GM23338 (cell line): ENCODE measurements around the gene PDE7B. TPM values are rescaled to one million over a fixed set of nuclear protein-coding genes. Genes with fewer than 3 reads are reported as not detected.

ENCODE experiments used
- ATAC-seq: fragments of 200-7000 bp; cut with Tn5 transposase; 3 replicates; pipeline ENCODE4 v1.9.1; 2020
- DNase-seq: peaks from one replicate; pipeline ENCODE4 v3.0.0-alpha.2; 2015; ENCODE audit warnings: low spot score
- H2AFZ ChIP-seq: fragments of 200-600 bp; sonication (generic); 2 replicates; pipeline ENCODE4 v1.8.0; 2016; ENCODE audit warnings: antibody characterized with exemption, mild to moderate bottlenecking, moderate library complexity
- H3F3A ChIP-seq: fragments of 200-600 bp; sonication (generic); replicated peaks from 2 replicates; pipeline ENCODE4 v1.8.0; 2017; ENCODE audit warnings: antibody characterized with exemption, mixed run types, low read depth
- H3K27ac ChIP-seq: fragments of 200-600 bp; sonication (generic); 2 replicates; pipeline ENCODE4 v1.6.1; 2016; ENCODE audit warnings: low read depth
- H3K27me3 ChIP-seq: fragments of 200-600 bp; sonication (generic); 2 replicates; pipeline ENCODE4 v1.8.0; 2016; ENCODE audit warnings: mild to moderate bottlenecking, mixed run types, moderate library complexity; ENCODE audit not compliant: insufficient read depth
- H3K36me3 ChIP-seq: fragments of 200-600 bp; sonication (generic); 2 replicates; pipeline ENCODE4 v1.8.0; 2016; ENCODE audit warnings: mild to moderate bottlenecking; ENCODE audit not compliant: insufficient read depth
- H3K4me1 ChIP-seq: fragments of 200-600 bp; sonication (generic); 2 replicates; pipeline ENCODE4 v1.8.0; 2016; ENCODE audit warnings: mild to moderate bottlenecking, moderate library complexity; ENCODE audit not compliant: insufficient read depth
- H3K4me2 ChIP-seq: fragments of 200-600 bp; sonication (generic); 2 replicates; pipeline ENCODE4 v1.7.1; 2017; ENCODE audit warnings: mixed run types
- H3K4me3 ChIP-seq: fragments of 200-600 bp; sonication (generic); 2 replicates; pipeline ENCODE4 v1.6.1; 2016; ENCODE audit warnings: mixed run types
- H3K79me2 ChIP-seq: fragments of 200-600 bp; sonication (generic); replicated peaks from 2 replicates; pipeline ENCODE4 v1.8.0; 2017; ENCODE audit warnings: mild to moderate bottlenecking; ENCODE audit not compliant: insufficient read depth
- H3K9me2 ChIP-seq: fragments of 200-600 bp; sonication (generic); 2 replicates; pipeline ENCODE4 v1.8.0; 2017; ENCODE audit not compliant: insufficient read depth
- H4K20me1 ChIP-seq: fragments of 200-600 bp; sonication (generic); replicated peaks from 2 replicates; pipeline ENCODE4 v1.8.0; 2017; ENCODE audit warnings: mild to moderate bottlenecking; ENCODE audit not compliant: insufficient read depth
- H3K27ac Mint-ChIP-seq: 2 replicates; pipeline ENCODE4 v1.8.0; 2020; ENCODE audit warnings: inconsistent platforms, mild to moderate bottlenecking, moderate library complexity, mixed read lengths
- H3K27me3 Mint-ChIP-seq: 3 replicates; pipeline ENCODE4 v1.8.0; 2022; ENCODE audit warnings: low read depth, mild to moderate bottlenecking, moderate library complexity, mixed read lengths, inconsistent platforms; ENCODE audit not compliant: insufficient read depth, poor library complexity
- H3K36me3 Mint-ChIP-seq: 3 replicates; pipeline ENCODE4 v1.8.0; 2021; ENCODE audit warnings: low read depth, mild to moderate bottlenecking, inconsistent platforms, moderate library complexity, mixed read lengths
- H3K4me1 Mint-ChIP-seq: 3 replicates; pipeline ENCODE4 v1.8.0; 2020; ENCODE audit warnings: mild to moderate bottlenecking, inconsistent platforms, mixed read lengths
- H3K4me3 Mint-ChIP-seq: 3 replicates; pipeline ENCODE4 v1.8.0; 2021; ENCODE audit warnings: moderate library complexity, mild to moderate bottlenecking, inconsistent platforms, mixed read lengths
- H3K9me3 Mint-ChIP-seq: 3 replicates; pipeline ENCODE4 v1.8.0; 2020; ENCODE audit warnings: moderate library complexity, mild to moderate bottlenecking, inconsistent platforms, mixed read lengths
- EZH2phosphoT487 ChIP-seq: fragments of 200-600 bp; sonication (generic); IDR thresholded peaks from one replicate; pipeline ENCODE4 v1.8.1; 2018; ENCODE audit warnings: antibody characterized with exemption; ENCODE audit not compliant: unreplicated experiment
- JUNB ChIP-seq: IDR thresholded peaks from one replicate; pipeline ENCODE4 v1.6.1; 2016; ENCODE audit warnings: antibody characterized with exemption; ENCODE audit not compliant: unreplicated experiment
- NANOG ChIP-seq: IDR thresholded peaks from 2 replicates; pipeline ENCODE4 v1.6.1; 2016; ENCODE audit warnings: antibody characterized with exemption, borderline replicate concordance
- POLR2AphosphoS5 ChIP-seq: IDR thresholded peaks from 2 replicates; pipeline ENCODE4 v1.6.1; 2016; ENCODE audit warnings: antibody characterized with exemption, low read depth
- STAT1 ChIP-seq: IDR thresholded peaks from one replicate; pipeline ENCODE4 v1.6.1; 2016; ENCODE audit warnings: antibody characterized with exemption; ENCODE audit not compliant: unreplicated experiment
- ZNF114 ChIP-seq: fragments of 250-450 bp; sonication (Bioruptor Pico); IDR thresholded peaks from 2 replicates; pipeline ENCODE4 v1.5.0; 2020; ENCODE audit warnings: mild to moderate bottlenecking, moderate library complexity
- ZNF331 ChIP-seq: fragments of 250-450 bp; sonication (Bioruptor Pico); IDR thresholded peaks from 2 replicates; pipeline ENCODE4 v1.5.0; 2020; ENCODE audit warnings: low read depth, mild to moderate bottlenecking, moderate library complexity
- ZNF462 ChIP-seq: fragments of 250-450 bp; sonication (Bioruptor Pico); IDR thresholded peaks from 2 replicates; pipeline ENCODE4 v1.5.0; 2020; ENCODE audit warnings: mild to moderate bottlenecking, moderate library complexity
- polyA plus RNA-seq: library from polyadenylated mRNA; unstranded; fragments of >200 nt; fragmentation: Nextera tagmentation; extraction: Ambion mirVana; gene quantifications from 2 replicates; pipeline ENCODE4 v1.2.1, GENCODE V29; 2016
- total RNA-seq: library from RNA; depleted of rRNA; stranded (reverse); fragments of >200 nt; shearing (Covaris generic); gene quantifications from 2 replicates; pipeline ENCODE4 v1.2.3, GENCODE V29; 2014
- TF ChIP-seq, protein P1 (sequence below): IDR thresholded peaks from 2 replicates; pipeline ENCODE4 v1.6.1; 2016; ENCODE audit warnings: antibody characterized with exemption

The PDE7B gene
- total and polyA plus RNA-seq, 2 experiments from 2014 or later, result 0.07 TPM; not detected in 1

GRCh38 chr6:135853986-135854385, 2.5 kb downstream of the PDE7B start (continued):
- no peak for TF ChIP-seq ZNF462
- TF ChIP-seq ZNF331, result no peak
- TF ChIP-seq ZNF114, result no peak

DNA sequence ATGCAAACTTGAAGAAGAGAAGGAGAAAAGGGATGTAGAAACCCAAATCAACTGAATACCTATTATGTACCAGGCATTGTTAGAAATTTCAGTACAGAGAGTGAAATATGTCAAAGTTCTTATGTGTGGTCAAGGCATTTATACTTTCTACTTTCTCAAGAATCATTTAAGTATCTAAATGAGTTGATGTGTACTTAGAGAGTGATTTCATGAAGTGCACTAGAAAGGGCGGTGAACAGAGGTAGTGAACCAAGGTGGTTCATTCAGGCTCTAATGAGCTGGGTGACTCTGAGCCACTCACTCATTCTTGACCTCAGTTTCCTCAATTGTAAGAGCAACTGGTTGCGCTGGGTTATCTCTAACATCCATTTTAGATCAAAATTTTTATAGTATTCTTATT, 3.3 kb downstream of the PDE7B start:
- H3F3A ChIP-seq, result no peaks in the 10 kb centered on the region
- no peaks in the 10 kb centered on the region for H3K27me3 ChIP-seq
- Mint-ChIP-seq H3K4me3 (no peak overlapping the region), H3K9me3 (no peaks in the 10 kb centered on the region), H3K27me3 (peaks cover 2% of the 10 kb centered on the region), H3K27ac (no peak overlapping the region), H3K36me3 (no peaks in the 10 kb centered on the region), H3K4me1 (peaks cover 18% of the 10 kb centered on the region)
- H2AFZ ChIP-seq, result no peak overlapping the region
- H3K36me3 ChIP-seq, result no peaks in the 10 kb centered on the region
- DNase-seq (no peak), ATAC-seq (no peak)
- H3K9me2 ChIP-seq, result no peaks in the 10 kb centered on the region; the same call in none of the 2 replicates
- H3K4me3 ChIP-seq, result no peak overlapping the region
- H4K20me1 ChIP-seq, result no peaks in the 10 kb centered on the region
- H3K4me2 ChIP-seq, result no peak overlapping the region
- no peak overlapping the region for H3K27ac ChIP-seq
- no peaks in the 10 kb centered on the region for H3K79me2 ChIP-seq
- no peak for TF ChIP-seq ZNF331
- TF ChIP-seq NANOG, result no peak
- TF ChIP-seq, protein P1, sequence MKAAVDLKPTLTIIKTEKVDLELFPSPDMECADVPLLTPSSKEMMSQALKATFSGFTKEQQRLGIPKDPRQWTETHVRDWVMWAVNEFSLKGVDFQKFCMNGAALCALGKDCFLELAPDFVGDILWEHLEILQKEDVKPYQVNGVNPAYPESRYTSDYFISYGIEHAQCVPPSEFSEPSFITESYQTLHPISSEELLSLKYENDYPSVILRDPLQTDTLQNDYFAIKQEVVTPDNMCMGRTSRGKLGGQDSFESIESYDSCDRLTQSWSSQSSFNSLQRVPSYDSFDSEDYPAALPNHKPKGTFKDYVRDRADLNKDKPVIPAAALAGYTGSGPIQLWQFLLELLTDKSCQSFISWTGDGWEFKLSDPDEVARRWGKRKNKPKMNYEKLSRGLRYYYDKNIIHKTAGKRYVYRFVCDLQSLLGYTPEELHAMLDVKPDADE, result no peak
- TF ChIP-seq POLR2AphosphoS5, result no peak
- no peak for TF ChIP-seq ZNF114
- TF ChIP-seq EZH2phosphoT487, result no peak
- TF ChIP-seq STAT1, result no peak
- TF ChIP-seq JUNB, result no peak
- H3K4me1 ChIP-seq, result 0 out of 2 replicates have a peak, but pooled peaks cover 5% of the 10 kb centered on the region
